Kidney capillary endothelial cell (primary cell): ENCODE data around the gene LUC7L3.

ENCODE experiments used
- DNase-seq: peaks from one replicate; pipeline ENCODE4 v3.0.0-alpha.2; 2018; ENCODE audit warnings: low spot score

Gene LUC7L3

GRCh38 chr17:50685691-50686493, 33.5 kb upstream of the LUC7L3 start:
- DNase-seq = no peak

GRCh38 chr17:50686494-50687199, 32.8 kb upstream of the LUC7L3 start:
- peak; percentile 21 for DNase-seq

GRCh38 chr17:50687200-50688066, 32.0 kb upstream of the LUC7L3 start:
- no peak for DNase-seq

- no peak for DNase-seq
Observed at GRCh38 chr17:50688245-50688644, 31.2 kb upstream of the LUC7L3 start.

- no peak for DNase-seq
Observed at GRCh38 chr17:50689251-50689650, 30.2 kb upstream of the LUC7L3 start.

GRCh38 chr17:50689956-50690886, 29.2 kb upstream of the LUC7L3 start:
- DNase-seq = no peak

GRCh38 chr17:50690887-50691549, 28.4 kb upstream of the LUC7L3 start:
- no peak for DNase-seq

- DNase-seq = no peak
Observed at GRCh38 chr17:50691550-50692447, 27.6 kb upstream of the LUC7L3 start.

- no peak for DNase-seq
Observed at GRCh38 chr17:50692448-50693035, 26.9 kb upstream of the LUC7L3 start.

GRCh38 chr17:50693036-50693682, 26.2 kb upstream of the LUC7L3 start:
- DNase-seq = no peak

- no peak for DNase-seq
Observed at GRCh38 chr17:50696365-50696879, 23.0 kb upstream of the LUC7L3 start.

- no peak for DNase-seq
Observed at GRCh38 chr17:50697062-50697461, 22.3 kb upstream of the LUC7L3 start.

- DNase-seq = no peak
Observed at GRCh38 chr17:50697663-50698272, 21.6 kb upstream of the LUC7L3 start.

GRCh38 chr17:50699410-50699809, 20.0 kb upstream of the LUC7L3 start:
- DNase-seq = no peak

GRCh38 chr17:50703162-50703561, 16.2 kb upstream of the LUC7L3 start:
- no peak for DNase-seq

- DNase-seq = peak; percentile 89
Observed at GRCh38 chr17:50707289-50708049, 11.9 kb upstream of the LUC7L3 start, which contains the start of gene ANKRD40. Gene ANKRD40 (minus strand): TSS chr17:50707914. CDS start chr17:50707654, 260 bp downstream.
